HG02759 (cell line): ENCODE results near the gene UTY.

Source experiments
- ATAC-seq: cut with Tn5 transposase; IDR thresholded peaks from one replicate; pipeline ENCODE4 v1.9.1; 2021; ENCODE audit warnings: mild to moderate bottlenecking, moderate library complexity; ENCODE audit not compliant: unreplicated experiment

UTY gene

GRCh38 chrY:13479828-13480227, at the start of gene UTY:
Gene UTY, minus strand, starts transcription at chrY:13480033. Its CDS starts 368 bp downstream, at chrY:13479665.
- peak; percentile 98 for ATAC-seq

GRCh38 chrY:13520474-13520873, 40.6 kb upstream of the UTY start:
- no peak for ATAC-seq

GRCh38 chrY:13501215-13501614, 21.4 kb upstream of the UTY start:
- ATAC-seq = no peak

GRCh38 chrY:13493737-13494136, 13.9 kb upstream of the UTY start:
- ATAC-seq = no peak

DNA sequence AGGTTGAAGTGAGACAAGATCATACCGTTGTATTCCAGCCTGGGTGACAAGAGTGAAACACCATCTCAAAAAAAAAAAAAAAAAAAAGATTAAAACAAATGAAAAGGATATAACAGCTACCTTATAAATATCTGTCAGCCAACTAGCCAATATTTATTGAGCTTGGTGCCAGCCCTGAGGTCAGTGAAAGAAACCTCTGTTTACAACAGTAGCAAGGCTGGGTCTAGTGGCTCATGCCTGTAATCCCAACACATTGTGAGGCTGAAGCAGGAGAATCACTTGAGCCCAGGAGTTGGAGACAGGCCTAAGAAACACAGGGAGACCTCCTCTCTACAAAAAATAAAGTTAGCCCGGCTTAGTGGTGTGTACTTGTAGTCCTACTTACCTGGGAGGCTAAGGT, 12.6 kb upstream of the UTY start:
- no peak for ATAC-seq

DNA sequence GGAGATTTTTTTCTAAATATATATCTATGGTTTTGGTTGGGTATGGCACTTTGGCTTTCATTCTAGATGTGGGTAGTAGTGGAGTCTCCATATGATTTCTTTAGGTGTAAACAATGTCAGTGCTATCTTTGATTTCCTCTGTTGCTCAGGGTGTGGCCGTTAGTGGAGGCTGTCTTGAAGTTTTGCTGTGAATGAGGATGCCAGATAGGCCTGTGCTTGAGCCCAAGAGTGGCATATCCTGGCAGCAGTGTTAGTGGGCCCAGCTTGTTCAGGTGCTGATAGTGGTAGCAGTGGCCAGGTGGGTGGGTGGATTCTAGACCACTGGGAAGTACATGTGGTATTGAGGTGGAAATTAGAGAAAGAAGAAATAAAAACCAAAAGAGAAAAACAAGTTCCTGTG, 8.9 kb upstream of the UTY start:
- no peak for ATAC-seq

- peak; percentile 41 for ATAC-seq
These were observed 617 bp downstream of the UTY start for GRCh38 chrY:13479121-13479711.

- ATAC-seq = peak; percentile 42
These were observed 1.6 kb downstream of the UTY start for GRCh38 chrY:13478126-13478785.

DNA sequence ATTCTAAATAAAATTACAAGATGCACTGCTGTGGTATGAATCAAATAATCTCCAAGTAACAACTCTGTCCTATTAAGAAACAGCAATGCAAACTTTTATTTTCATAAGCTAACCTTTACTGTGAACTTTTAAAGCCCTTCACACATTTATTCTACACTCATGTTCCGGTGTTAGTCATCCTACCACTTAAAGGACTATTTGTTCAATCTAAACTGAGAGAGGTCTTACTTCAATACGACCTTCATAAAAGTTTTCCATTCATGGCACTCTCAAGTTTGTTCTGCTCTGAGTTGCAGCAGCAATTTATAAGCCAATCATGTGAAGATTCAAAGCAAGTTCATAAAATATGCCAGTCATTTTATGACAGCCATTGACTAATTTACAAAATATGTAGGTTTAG, 4.8 kb downstream of the UTY start:
- no peak for ATAC-seq

DNA sequence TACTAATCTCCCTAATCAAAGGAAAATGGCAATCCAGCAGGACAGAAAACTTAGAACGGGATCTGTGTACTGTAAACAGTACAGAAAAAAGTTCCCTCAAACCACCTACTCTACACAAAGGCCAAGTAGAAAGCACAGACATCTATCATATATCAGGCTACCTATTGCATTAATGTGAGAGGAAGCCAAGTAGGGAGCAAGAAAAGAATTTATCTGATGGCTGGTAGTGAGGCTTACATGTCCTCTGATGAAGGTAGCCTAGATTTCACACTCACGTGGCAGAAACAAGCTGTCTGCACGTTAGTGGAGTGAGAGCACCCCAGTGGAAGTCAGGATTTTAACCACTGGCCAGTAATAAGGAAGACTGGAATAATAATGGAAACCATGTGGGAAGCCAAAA, 28.3 kb downstream of the UTY start:
- ATAC-seq = no peak

DNA sequence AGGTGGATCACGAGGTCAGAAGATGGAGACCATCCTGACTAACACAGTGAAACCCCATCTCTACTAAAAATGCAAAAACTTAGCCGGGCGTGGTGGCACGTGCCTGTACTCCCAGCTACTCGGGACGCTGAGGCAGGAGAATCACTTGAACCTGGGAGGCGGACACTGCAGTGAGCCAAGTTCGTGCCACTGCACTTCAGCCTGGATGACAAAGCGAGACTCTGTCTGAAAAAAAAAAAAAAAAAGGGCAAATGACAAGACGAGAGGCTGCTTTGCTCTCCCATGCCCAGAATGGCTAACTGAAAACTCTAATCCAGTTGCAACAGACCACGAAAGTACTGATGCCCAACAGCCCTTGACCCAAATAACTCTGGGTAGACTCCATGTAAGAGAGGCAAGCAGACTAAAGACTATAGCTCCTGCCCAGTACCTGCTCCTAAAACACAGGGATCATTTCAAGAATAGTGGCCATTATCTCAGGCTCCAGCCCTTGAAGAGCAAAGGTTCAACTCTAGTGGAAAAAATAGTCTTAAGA, 29.2 kb downstream of the UTY start:
- no peak for ATAC-seq

GRCh38 chrY:13445566-13445965, 34.3 kb downstream of the UTY start:
- ATAC-seq = no peak

DNA sequence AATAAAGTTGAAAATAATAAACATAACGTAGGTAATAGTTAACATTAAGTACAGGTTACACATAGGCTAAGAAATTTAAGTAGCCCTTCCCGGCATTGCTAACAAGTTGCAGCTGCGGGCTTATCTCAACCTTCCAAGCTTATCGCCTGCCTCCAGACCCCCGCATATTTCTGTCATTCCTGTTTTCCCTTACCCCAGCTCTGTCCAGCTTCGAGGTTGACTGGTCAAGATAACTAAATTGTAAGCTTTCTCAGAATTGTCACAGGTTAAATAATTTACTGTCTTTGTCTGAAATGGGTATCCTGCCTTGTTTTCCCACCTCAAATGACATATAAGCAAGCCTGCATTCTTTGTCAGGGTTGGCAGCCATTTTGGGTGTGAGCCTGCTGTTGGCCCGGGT, 36.7 kb downstream of the UTY start:
- no peak for ATAC-seq

GRCh38 chrY:13440811-13441210, 39.0 kb downstream of the UTY start:
- ATAC-seq = no peak

DNA sequence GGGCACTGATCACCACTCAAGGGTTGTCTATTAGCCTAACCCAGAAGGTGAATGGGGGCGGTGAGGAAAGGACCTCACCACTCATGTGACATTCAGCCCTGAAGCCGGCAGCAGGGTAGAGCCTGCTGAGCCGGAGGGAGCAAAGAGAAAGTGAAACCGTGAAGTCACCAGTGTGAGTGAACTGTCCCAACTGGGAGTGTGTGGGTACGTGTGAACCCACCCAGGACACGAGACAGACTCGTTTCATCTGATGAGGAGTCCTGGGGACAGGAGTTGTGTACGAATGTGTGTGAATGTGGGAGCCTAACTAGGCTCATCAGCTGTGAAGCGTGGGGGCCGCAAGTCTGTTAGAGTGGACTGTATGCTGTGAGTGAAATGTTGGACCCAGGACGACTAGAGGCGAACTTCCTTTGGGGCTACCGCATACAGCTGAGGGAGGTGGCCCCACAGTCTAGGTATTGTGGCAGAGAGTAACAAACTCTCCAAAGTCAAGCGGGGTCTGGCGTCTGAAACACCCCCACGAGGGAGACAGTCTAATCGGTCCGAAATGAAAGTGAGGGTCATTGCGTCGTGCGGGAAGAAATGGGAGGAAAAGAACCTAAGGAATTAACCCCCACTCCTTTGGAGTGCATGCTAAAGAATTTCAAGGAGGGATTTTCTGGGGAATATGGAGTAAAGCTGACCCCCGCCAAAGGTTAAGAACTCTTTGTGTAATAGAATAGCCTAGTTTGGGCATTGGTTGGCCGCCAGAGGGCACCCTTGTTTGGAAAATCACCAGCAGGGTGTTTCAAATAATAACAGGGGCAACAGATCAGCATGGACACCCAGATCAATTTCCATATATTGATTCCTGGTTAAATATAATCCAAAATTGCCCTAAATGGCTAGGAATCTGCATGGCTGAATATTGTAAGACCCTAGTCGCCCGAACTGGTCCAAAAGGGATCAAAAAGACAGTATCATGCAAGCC, 43.6 kb downstream of the UTY start:
- peak; percentile 89 for ATAC-seq

DNA sequence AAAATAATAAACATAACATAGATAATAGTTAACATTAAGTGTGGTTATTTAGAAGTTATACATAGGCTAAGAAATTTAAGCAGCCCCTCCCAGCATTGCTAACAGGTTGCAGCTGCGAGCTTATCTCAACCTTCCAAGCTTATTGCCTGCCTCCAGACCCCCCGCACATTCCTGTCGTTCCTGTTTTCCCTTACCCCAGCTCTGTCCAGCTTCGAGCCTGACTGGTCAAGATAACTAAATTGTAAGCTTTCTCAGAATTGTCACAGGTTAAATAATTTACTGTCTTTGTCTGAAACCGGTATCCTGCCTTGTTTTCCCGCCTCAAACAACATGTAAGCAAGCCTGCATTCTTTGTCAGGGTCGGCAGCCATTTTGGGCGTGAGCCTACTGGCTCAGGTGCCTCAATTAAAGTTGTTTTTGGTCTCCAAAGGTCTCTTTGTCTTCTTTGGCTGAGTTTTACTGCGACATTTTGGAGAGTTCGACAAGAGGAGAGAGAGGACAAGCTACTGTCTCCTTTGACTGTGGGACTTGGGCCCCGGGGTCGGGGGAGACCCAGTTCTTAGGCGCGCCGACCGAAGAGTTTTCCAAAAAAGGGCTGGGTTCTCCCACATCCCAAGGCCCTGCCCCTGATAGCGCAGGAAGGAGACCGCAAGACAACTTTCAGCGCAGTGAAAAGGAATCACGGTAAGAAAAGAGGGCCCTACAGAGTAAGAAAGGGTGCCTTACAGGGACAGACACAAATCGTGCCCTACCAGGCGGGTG, 44.4 kb downstream of the UTY start:
- ATAC-seq = no peak

DNA sequence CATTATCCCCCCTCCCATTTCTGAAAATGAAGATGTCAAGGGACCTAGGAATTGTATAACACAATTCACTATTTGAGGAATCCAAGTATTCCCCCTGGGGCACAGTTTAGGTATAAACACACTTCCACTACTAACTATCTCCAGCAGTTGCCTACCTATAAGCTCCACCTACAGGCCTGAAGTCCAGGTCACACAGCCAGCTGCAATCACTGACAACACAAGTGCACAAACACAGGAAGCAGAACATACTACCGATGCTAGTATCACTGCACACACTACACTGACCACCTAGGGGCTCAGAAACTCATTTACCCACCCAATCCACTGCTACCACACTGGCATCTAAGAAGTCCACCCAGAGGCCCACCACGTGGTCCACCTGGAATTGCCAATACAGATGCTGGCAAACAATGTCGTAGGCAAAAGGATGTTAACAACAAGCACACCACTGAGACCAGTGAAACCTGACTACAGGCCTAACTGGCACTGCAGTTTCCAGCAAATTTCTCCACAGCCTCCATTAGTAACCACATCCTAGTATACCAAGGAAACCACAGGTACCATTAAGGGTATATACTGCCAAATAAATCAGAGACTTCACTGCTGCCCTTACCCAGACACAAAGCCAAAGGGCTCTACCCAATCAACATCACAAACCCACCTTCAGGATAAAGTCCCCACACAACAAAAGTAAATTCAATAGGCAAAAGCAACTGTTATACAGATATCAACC, 47.4 kb downstream of the UTY start:
- no peak for ATAC-seq

- no peak for ATAC-seq
These were observed 50.3 kb downstream of the UTY start for GRCh38 chrY:13429551-13429950.

GRCh38 chrY:13423281-13423732, 56.5 kb downstream of the UTY start:
- no peak for ATAC-seq
